ENCODE results near the gene UBE4B. TPM values are rescaled to one million over a fixed set of nuclear protein-coding genes. Genes with fewer than 3 reads are reported as not detected.

The UBE4B gene
- total RNA-seq, 3 donors from 2014 or later = 40.7 to 66.2 (median 41.4) TPM

GRCh38 chr1:10171105-10171767, 138.5 kb downstream of the UBE4B start:
- Histone ChIP-seq H3K9me3 (no peaks in the 10 kb centered on the region), H3K4me1 (ENCODE audit: low read depth) (no peaks in the 10 kb centered on the region), H3K36me3 (ENCODE audit: low read depth) (no peaks in the 10 kb centered on the region), H3K4me3 (no peak overlapping the region)
- no peak for DNase-seq
- intact Hi-C loops (cut with DNase I, micrococcal nuclease) = no loop called here
- ATAC-seq = no peak
- no peak for TF ChIP-seq CTCF (IDR thresholded peaks at IDR 0.05)

GRCh38 chr1:10171995-10172669, 139.4 kb downstream of the UBE4B start:
- no peaks in the 10 kb centered on the region for H3K9me3 ChIP-seq
- no peak overlapping the region for H3K4me3 ChIP-seq
- no peaks in the 10 kb centered on the region for H3K36me3 ChIP-seq (ENCODE audit: low read depth)
- DNase-seq (no peak), ATAC-seq (no peak)
- TF ChIP-seq CTCF (IDR thresholded peaks at IDR 0.05) = no peak
- intact Hi-C loops (cut with DNase I, micrococcal nuclease) = no loop called here
- H3K4me1 ChIP-seq (ENCODE audit: low read depth) = no peaks in the 10 kb centered on the region

- Histone ChIP-seq H3K9me3 (no peaks in the 10 kb centered on the region), H3K36me3 (ENCODE audit: low read depth) (no peaks in the 10 kb centered on the region), H3K4me3 (no peak overlapping the region), H3K4me1 (ENCODE audit: low read depth) (no peaks in the 10 kb centered on the region)
- DNase-seq (no peak), ATAC-seq (no peak)
- intact Hi-C loops (cut with DNase I, micrococcal nuclease) = no loop called here
- TF ChIP-seq CTCF (IDR thresholded peaks at IDR 0.05) = no peak
Observed at GRCh38 chr1:10173582-10173981, 140.8 kb downstream of the UBE4B start.

- intact Hi-C loops (cut with DNase I, micrococcal nuclease) = no loop called here
- no peak for TF ChIP-seq CTCF (IDR thresholded peaks at IDR 0.05)
- Histone ChIP-seq H3K4me1 (ENCODE audit: low read depth) (no peaks in the 10 kb centered on the region), H3K4me3 (no peak overlapping the region), H3K9me3 (no peaks in the 10 kb centered on the region), H3K36me3 (ENCODE audit: low read depth) (no peaks in the 10 kb centered on the region)
- no peak for ATAC-seq
- DNase-seq = no peak
Observed at GRCh38 chr1:10177876-10178275, 145.1 kb downstream of the UBE4B start.

- no peaks in the 10 kb centered on the region for H3K9me3 ChIP-seq
Observed at GRCh38 chr1:10178597-10179405, 146.0 kb downstream of the UBE4B start.

More at GRCh38 chr1:10178597-10179405, 146.0 kb downstream of the UBE4B start:
- no peaks in the 10 kb centered on the region for H3K4me1 ChIP-seq (ENCODE audit: low read depth)
- intact Hi-C loops (cut with DNase I, micrococcal nuclease) = no loop called here
- H3K4me3 ChIP-seq = no peak overlapping the region
- no peaks in the 10 kb centered on the region for H3K36me3 ChIP-seq (ENCODE audit: low read depth)
- no peak for TF ChIP-seq CTCF (IDR thresholded peaks at IDR 0.05)
- ATAC-seq (no peak), DNase-seq (no peak)
